EL (cell line): ENCODE data around the gene NSF.
"Not testable (repeated sequence)": the region's sequence is repeated elsewhere in the genome, so short reads cannot be mapped to it uniquely, and the experiment has no call there.

Experiments used
- DNase-seq: peaks from one replicate; pipeline ENCODE4 v3.0.0-alpha.2; 2016

Gene NSF

DNA sequence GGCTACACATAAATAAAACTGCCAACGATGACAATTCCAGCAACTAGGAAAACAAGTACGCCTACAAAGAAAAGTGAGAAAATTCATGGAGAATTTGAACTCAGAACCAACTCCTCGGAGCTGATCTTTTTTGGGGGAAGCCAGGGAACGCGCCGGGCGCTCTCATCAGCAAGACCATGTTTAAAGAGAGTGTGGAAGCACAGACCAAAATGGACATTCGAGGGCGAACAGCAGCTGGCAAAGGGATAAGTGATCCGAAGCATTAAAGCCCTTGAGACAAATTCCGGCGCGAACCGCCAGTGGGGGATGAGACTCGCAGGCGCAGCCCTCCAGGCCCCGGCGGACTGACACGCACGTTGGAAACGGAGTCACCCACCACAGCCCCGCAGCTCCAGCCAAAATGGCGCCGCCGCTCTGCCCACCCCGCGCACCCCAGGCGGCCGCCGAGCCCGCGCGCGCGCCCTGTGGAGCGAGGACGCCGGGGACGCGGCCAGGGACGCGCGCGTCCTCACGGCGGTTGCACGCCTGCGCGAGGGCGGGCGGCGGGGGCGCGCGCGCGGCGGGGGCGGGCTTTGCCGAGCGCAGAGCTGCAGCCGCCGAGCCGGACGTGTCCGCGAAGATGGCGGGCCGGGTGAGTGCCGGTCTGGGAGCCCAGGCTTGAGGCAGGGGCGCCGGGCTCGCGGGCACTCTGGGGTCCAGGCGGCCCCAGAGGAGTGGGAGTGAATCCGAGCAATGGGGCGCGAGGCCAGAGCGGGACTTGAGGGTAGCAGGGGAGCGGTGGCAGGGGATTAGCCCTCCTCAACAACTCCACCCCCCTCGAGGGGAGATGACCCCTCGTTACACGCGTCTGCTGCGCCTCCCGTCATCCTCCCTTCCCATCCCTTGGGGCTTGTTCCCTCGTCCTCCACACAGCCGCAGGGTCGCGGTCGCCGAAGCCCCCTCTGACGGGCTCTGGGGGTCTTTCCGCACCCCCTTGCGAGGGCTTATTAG lies at the start of gene NSF:
NSF (plus strand) TSS at position 513 of the 990 bp plus-strand sequence; CDS start at position 620, 107 bp downstream.
- DNase-seq = not testable (repeated sequence)

GRCh38 chr17:46548607-46549006 lies 41.9 kb upstream of the NSF start:
- not testable (repeated sequence) for DNase-seq

GRCh38 chr17:46559155-46559554 lies 31.3 kb upstream of the NSF start:
- DNase-seq = not testable (repeated sequence)

GRCh38 chr17:46560048-46560447 lies 30.4 kb upstream of the NSF start:
- DNase-seq = not testable (repeated sequence)

- not testable (repeated sequence) for DNase-seq
Measured at GRCh38 chr17:46566284-46566683, 24.2 kb upstream of the NSF start.

GRCh38 chr17:46566980-46567379 lies 23.5 kb upstream of the NSF start:
- not testable (repeated sequence) for DNase-seq

DNA sequence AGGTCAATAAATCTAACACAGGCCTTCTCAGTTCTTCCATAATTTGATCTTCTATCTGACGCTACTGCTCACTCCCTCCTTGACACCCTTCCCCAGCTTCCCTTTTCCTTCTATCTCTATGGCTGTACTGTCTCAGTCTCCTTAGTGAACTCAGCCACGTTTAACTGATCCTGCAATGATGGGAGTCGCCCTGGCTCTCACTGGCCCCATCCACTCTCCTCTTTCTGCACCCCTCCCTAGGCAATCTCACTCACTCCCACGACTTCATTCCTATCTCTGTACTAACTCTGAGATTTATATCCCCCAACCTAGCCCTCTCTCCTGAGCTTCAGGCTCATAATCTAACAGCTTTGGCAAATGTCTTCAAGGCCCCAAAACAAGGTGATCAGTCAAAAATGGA lies 18.7 kb upstream of the NSF start:
- not testable (repeated sequence) for DNase-seq

DNA sequence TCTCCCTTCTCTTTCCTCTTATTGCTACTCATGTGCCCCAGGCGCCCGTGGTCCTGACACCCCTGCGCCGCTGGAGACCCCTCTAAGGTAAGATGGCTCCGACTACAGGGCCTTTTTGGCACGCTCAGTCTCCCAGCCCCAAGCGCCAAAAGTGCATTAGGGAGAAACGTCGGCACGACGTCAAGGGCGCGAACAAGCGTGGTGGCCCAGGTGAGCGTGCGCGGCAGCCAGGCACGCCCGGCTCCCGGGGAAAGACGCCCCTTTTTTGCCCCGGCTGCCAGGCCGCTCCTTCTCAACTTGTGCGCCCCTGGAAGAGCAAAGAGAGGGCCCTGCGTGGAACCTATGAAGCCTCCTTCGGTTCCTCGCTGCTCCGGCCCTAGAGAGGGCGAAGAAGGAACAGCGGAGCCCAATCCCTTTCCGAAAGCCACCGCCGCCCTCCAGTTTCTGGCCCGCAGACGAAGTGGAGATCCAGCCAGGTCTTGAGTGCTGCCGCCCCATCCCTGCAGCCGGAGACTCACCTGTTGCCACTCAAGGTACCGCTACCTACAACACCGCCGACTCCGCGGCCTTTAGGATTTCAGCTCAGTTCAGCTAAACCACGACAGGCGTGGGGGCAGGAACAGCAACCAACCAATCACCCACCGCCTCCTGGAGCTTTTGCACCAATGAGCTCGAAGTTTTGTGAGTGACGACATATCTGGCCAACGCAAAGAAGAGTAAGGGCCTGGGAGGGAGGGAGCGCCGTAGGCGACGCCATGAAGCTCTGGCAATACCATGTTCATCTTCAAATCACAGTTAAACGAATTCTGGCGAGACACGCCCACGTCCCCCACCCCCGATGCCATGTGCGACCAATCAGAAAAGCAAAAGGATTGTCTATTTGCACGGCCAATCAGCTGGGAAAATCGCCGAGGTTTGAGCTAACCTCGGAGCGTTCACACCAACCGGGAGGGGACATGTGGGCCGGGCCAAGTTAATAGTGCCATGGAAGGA lies 11.1 kb upstream of the NSF start, which contains the start of gene ARL17A:
ARL17A (minus strand) TSS at position 609 of the 993 bp plus-strand sequence. CDS start 3,369 bp downstream, outside the sequence.
- DNase-seq = not testable (repeated sequence)

GRCh38 chr17:46580082-46580481 lies 10.4 kb upstream of the NSF start:
- DNase-seq = not testable (repeated sequence)

- not testable (repeated sequence) for DNase-seq
Measured at GRCh38 chr17:46585444-46585843, 5.0 kb upstream of the NSF start.

DNA sequence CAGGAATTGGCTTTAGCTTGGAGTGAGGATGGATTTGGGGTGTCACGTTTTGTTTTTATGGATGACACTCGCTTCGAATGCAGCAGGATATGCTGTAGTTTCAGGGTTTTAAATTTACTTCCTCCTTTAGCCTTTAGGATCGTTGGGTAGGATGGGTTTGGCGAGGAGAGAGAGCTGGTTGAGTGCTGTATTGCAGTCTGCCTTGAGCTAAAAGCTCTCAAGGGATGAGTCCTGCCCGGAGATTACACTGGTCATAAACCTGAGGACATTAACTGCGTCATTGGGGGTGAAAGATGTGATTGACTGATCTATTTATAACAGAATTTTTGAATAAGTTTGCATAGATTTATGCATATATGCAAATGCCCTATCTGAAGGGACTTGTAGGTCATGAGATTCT lies 863 bp downstream of the NSF start:
- DNase-seq = not testable (repeated sequence)

DNA sequence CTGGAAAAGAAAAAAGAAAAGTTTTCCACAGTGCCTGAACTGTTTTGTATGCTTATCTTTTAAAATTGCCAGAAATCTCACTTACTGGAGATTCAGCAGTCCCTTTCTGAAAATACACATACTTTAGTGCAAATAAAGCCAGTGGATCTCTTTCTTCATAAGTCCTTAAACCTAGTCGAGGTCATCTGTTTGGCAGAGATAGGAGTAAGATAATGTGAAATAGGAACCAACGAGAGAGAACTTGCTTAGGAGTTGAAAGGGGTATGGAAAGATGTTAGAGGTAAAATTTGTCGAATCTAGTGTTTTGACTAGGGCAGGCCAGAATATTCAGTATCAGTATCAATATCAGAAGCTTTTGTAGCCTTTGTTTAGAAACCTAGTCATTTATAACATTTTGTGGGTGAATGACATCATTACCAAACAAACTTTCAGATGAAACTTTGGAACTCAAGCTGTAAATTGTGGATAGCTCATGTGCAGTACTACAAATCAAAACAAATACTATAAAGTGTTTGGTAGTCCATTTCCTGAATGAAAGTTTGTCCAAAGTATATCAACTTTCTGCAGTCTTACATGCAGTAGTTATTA lies 8.0 kb downstream of the NSF start:
- not testable (repeated sequence) for DNase-seq

DNA sequence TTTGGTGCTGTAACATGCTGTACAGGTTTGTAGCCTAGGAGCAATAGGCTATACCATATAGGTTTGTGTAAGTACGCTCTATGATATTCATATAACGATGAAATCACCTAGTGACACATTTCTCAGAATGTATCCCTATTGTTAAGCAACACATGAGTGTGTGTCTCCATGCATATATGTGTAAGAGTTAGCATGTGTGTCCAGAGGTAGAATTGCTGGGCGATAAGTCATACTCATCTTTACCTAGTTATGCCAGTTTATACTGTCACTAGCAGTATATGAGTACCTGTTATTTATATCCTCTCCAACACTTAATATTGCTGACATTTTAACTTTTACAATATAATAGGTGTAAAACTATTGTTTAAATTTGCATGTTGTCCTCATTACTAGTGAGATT lies 10.3 kb downstream of the NSF start:
- DNase-seq = not testable (repeated sequence)

DNA sequence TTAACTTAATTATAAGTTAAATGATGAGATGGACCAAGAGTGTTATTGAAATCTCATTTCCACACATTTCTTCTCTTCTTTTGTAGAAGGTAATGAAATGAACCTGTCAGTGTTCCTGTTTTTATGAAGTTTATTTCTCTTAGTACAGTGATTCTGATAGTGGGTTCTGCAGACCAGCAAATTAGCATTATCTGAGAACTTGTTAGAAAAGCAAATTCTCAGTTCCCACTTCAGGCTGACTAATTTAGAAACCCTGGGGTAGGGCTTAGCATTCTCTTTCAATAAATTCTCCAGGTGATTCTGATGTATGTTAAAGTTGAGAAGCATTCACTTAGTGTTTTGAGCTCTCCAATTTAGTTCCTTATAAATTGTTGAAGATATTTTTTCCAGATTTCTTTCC lies 12.7 kb downstream of the NSF start:
- DNase-seq = not testable (repeated sequence)

DNA sequence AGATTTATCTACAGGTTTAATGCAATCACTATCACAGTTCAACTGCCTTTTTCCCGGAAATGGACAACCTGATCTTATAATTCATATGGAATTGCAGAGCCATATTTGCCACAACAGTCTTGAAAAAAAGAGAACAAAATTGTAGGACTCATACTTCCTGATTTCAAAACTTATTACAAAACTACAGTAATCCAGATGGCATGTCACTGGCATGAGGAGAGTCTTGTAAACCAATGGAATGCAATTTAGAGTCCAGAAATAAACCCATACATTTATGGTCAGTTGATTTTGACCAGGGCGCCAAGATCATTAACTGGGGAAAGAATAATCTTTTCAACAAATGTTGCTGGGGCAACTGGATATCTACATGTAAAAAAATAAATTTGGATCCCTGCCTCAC lies 20.8 kb downstream of the NSF start:
- DNase-seq = not testable (repeated sequence)

DNA sequence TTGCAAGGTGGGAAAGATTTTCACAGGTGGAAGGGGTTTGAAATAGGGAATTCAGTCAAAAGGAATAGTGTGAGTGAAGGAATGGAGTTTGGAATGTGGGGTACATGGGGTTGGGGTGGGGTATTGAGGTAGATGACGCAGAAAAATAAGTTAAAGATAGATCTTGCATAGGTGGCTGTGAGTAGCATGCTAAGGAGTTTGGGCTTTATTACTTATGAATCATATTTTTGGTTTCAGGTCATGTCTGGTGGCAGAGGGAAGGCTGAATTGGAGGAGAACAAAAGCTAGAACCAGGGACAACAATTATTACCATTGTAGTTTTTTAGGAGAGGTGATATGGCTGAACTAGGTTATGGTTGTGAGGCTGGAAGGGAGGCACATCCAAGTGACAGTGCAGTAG lies 23.4 kb downstream of the NSF start:
- not testable (repeated sequence) for DNase-seq

DNA sequence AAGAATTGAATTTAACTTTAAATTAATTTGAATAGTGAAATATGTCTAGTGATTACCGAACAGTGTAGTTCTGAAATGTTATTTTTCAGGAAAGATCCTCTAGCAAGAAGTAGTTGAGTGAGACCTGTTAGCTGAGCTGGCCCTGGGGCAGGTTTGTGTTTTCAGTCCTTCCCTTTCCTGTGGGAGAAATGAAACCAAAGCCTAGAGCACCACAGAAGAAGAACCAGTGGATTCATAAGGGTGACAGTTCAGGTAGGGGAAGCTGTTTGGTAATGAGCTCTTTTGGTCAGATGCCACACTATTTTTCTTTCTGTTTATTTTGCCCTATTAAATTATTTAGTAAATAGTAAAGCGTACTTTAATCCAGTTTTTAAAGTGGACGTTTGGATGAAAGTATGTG lies 26.7 kb downstream of the NSF start:
- DNase-seq = not testable (repeated sequence)

DNA sequence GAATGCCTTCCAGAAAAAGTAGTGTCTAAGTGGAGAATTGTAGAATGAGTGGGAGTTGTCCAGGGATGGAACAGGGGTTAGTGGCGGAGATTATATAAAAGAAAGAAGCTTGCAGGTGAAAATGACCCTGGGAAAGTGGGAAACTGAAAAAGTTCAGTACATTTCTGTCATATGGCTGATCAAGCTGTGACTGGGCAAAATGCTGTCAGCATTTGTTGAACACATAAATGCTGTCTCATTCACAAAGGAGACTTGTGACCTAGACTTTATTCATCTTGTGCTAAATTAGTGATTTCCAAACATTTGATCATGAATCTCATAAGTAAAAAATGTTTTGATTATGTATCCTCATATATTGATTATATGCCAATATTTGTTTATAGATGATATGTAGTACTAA lies 28.5 kb downstream of the NSF start:
- not testable (repeated sequence) for DNase-seq

GRCh38 chr17:46623790-46624189 lies 33.3 kb downstream of the NSF start:
- DNase-seq = not testable (repeated sequence)

- not testable (repeated sequence) for DNase-seq
Measured at GRCh38 chr17:46624726-46625125, 34.3 kb downstream of the NSF start.

- not testable (repeated sequence) for DNase-seq
Measured at GRCh38 chr17:46627452-46627851, 37.0 kb downstream of the NSF start.

- DNase-seq = not testable (repeated sequence)
Measured at GRCh38 chr17:46628753-46629436, 38.4 kb downstream of the NSF start.
